BJ (cell line): ENCODE data around the gene SLC45A1. TPM values are rescaled to one million over a fixed set of nuclear protein-coding genes. Genes with fewer than 3 reads are reported as not detected.

Experiments
- CTCF ChIA-PET: fragments of 350-600 bp; formaldehyde crosslinking; extraction: SDS; loops from one replicate; lab custom pipeline; 2021; ENCODE audit warnings: antibody characterized with exemption, inconsistent platforms; lab: Yijun Ruan, JAX
- POLR2A ChIA-PET: fragments of 300-600 bp; sonication (Branson Sonifier 250); formaldehyde crosslinking; extraction: SDS; loops from one replicate; lab custom pipeline; 2021; ENCODE audit warnings: antibody characterized with exemption; lab: Charles Lee
- DNase-seq: peaks from one replicate; pipeline ENCODE4 v3.0.0-alpha.2; 2011; ENCODE audit warnings: low read depth
- H3K27me3 ChIP-seq: 2 replicates; pipeline ENCODE4 v1.6.0; 2011; ENCODE audit warnings: low read length; ENCODE audit not compliant: control insufficient read depth, insufficient read depth
- H3K36me3 ChIP-seq: 2 replicates; pipeline ENCODE4 v1.5.1; 2011; ENCODE audit warnings: low read length; ENCODE audit not compliant: control insufficient read depth, insufficient read depth
- H3K4me3 ChIP-seq: 2 replicates; pipeline ENCODE4 v1.5.1; 2011; ENCODE audit warnings: low read depth, mild to moderate bottlenecking, control low read depth, low read length
- polyA plus RNA-seq: library from polyadenylated mRNA; depleted of rRNA; stranded (reverse); fragments of >200 nt; gene quantifications from 2 replicates; pipeline ENCODE4 v1.2.3, GENCODE V29; 2011
- TF ChIP-seq, protein P1 (sequence below): IDR thresholded peaks from 2 replicates; pipeline ENCODE4 v1.5.1; 2011; ENCODE audit warnings: low read depth, mild to moderate bottlenecking, control low read depth, inconsistent platforms, low read length, moderate library complexity; ENCODE audit not compliant: insufficient read depth

Gene SLC45A1
- polyA plus RNA-seq, 1 experiment, result 1.4 TPM

- no peaks in the 10 kb centered on the region; the same call in 1 of the 2 replicates for H3K27me3 ChIP-seq
- peak overlapping the region; percentile 6; the same call in 1 of the 2 replicates for H3K4me3 ChIP-seq
- CTCF ChIA-PET, result interaction anchor here (0.8 to 2.1 kb wide), 7 partner anchors 8 to 368 kb away, joined by 3 to 11 read pairs (median 5); no protein-coding TSS in a partner anchor
- DNase-seq, result peak; percentile 89
- TF ChIP-seq, protein P1, sequence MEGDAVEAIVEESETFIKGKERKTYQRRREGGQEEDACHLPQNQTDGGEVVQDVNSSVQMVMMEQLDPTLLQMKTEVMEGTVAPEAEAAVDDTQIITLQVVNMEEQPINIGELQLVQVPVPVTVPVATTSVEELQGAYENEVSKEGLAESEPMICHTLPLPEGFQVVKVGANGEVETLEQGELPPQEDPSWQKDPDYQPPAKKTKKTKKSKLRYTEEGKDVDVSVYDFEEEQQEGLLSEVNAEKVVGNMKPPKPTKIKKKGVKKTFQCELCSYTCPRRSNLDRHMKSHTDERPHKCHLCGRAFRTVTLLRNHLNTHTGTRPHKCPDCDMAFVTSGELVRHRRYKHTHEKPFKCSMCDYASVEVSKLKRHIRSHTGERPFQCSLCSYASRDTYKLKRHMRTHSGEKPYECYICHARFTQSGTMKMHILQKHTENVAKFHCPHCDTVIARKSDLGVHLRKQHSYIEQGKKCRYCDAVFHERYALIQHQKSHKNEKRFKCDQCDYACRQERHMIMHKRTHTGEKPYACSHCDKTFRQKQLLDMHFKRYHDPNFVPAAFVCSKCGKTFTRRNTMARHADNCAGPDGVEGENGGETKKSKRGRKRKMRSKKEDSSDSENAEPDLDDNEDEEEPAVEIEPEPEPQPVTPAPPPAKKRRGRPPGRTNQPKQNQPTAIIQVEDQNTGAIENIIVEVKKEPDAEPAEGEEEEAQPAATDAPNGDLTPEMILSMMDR, result no peak
- POLR2A ChIA-PET, result no interaction called here
- H3K36me3 ChIP-seq, result no peaks in the 10 kb centered on the region
These were observed 25.6 kb downstream of the SLC45A1 start for GRCh38 chr1:8343464-8344001.

DNA sequence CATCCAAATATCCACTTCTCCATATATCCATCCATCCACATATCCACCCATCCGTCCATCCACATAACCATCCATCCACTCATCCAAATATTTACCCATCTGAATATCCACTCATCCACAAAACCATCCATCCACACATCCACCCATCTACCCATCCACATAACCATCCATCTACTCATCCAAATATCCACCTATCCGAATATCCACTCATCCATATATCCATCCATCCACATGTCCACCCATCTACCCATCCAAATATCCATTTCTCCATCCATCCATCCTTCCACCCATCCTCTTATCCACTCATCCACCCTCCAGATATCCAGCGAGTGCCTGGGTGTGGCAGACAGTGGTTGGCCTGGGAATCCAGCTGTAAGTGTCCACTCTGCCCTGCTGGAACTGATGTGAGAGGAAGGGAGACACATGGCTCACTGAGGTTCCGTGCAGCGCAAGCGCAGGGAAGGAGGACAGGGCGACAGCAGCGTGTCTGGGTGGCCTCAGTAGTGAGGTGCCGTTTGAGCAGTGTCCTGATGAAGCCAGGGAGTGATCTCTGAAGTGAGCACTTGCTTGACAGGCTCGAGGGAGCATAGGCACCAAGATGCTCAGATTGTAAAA, 27.1 kb downstream of the SLC45A1 start:
- H3K4me3 ChIP-seq, result no peak overlapping the region
- DNase-seq, result no peak
- TF ChIP-seq, protein P1, result no peak
- CTCF ChIA-PET, result interaction anchor here (0.5 to 8.4 kb wide), 4 partner anchors 30 to 501 kb away, joined by 3 to 78 read pairs (median 16); no protein-coding TSS in a partner anchor
- POLR2A ChIA-PET, result no interaction called here
- no peaks in the 10 kb centered on the region; the same call in 1 of the 2 replicates for H3K27me3 ChIP-seq
- no peaks in the 10 kb centered on the region for H3K36me3 ChIP-seq

DNA sequence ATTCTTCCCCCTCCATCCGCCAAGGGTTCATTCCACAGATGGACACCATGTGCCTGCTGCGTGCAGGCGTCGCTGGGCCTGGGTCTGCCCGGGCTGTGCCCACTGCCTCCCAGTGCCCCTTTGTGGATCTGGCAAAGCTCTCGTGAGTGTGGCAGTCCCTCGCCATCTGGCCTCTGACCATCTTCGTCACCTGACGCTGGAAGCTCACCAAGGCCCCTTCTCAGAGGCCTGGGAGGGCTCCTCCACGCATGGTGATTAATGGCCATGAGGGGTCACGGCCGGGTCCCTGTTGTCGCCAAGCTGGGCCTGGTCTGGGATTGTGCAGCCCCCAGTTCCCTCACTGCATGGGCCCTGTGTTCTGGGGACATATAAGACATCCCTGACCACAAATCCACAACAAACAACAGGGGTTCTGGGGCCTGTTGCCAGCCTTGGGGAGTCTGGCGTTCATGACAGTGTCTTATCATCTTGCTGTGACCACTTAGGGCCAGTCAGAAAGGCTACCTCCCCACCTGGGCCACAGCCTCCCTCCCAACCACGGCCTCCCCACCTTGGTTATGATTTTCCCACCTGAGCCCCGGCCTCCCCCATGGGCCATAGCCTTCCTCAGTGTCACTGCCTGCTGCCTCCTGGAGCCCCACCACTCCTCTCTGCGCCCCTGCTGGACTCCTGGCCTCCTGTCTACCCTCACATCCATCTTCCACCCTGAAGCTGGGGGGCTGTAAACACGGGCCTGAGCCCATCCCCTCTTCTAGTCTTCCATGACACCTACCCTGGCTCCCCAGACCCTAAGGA, 27.9 kb downstream of the SLC45A1 start:
- TF ChIP-seq, protein P1, result no peak
- DNase-seq, result no peak
- Histone ChIP-seq H3K36me3 (no peaks in the 10 kb centered on the region), H3K27me3 (no peaks in the 10 kb centered on the region; the same call in 1 of the 2 replicates), H3K4me3 (no peak overlapping the region)
- ChIA-PET POLR2A (no interaction called here), CTCF (interaction anchor here (2.6 to 8.4 kb wide), 4 partner anchors 30 to 370 kb away, joined by 15 to 78 read pairs (median 32); no protein-coding TSS in a partner anchor)

GRCh38 chr1:8347635-8348034, 29.7 kb downstream of the SLC45A1 start:
- H3K27me3 ChIP-seq, result no peaks in the 10 kb centered on the region; the same call in 1 of the 2 replicates
- no peak for DNase-seq
- POLR2A ChIA-PET, result no interaction called here
- no peaks in the 10 kb centered on the region; the same call in 1 of the 2 replicates for H3K36me3 ChIP-seq
- CTCF ChIA-PET, result interaction anchor here (0.8 to 8.4 kb wide), 6 partner anchors 32 to 372 kb away, joined by 5 to 78 read pairs (median 18); no protein-coding TSS in a partner anchor
- TF ChIP-seq, protein P1, result no peak
- H3K4me3 ChIP-seq, result no peak overlapping the region
